ENCODE results near the gene MYG1.

DNA sequence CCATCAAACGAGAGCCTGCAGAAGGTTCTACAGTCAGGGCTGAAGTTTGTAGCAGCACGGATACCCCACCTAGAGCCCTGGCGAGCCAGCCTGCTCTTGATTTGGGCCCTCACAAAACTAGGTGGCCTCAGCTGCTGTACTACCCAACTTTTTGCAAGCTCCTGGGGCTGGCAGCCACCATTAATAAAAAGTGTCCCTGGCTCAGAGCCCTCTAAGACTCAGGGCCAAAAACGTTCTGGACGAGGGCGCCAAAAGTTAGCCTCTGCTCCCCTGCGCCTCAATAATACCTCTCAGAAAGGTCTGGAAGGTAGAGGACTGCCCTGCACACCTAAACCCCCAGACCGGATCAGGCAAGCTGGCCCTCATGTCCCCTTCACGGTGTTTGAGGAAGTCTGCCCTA is 13.0 kb upstream of the MYG1 start:
- TF ChIP-seq, protein P1, sequence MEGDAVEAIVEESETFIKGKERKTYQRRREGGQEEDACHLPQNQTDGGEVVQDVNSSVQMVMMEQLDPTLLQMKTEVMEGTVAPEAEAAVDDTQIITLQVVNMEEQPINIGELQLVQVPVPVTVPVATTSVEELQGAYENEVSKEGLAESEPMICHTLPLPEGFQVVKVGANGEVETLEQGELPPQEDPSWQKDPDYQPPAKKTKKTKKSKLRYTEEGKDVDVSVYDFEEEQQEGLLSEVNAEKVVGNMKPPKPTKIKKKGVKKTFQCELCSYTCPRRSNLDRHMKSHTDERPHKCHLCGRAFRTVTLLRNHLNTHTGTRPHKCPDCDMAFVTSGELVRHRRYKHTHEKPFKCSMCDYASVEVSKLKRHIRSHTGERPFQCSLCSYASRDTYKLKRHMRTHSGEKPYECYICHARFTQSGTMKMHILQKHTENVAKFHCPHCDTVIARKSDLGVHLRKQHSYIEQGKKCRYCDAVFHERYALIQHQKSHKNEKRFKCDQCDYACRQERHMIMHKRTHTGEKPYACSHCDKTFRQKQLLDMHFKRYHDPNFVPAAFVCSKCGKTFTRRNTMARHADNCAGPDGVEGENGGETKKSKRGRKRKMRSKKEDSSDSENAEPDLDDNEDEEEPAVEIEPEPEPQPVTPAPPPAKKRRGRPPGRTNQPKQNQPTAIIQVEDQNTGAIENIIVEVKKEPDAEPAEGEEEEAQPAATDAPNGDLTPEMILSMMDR (IDR thresholded peaks at IDR 0.05), result no peak
- TF ChIP-seq POLR2A (IDR thresholded peaks at IDR 0.05), result no peak
